Nephron (organoid): ENCODE results near the gene LCLAT1.

Experiments used
- H3K27ac Mint-ChIP-seq, 3 experiments: 2 replicates each; pipeline ENCODE4 v1.8.0; 2020; ENCODE audit warnings: mixed read lengths in 3 of 3, mild to moderate bottlenecking in 2 of 3, moderate library complexity in 1 of 3
- H3K27me3 Mint-ChIP-seq: 2 replicates; pipeline ENCODE4 v1.8.0; 2021; ENCODE audit warnings: low read depth, mild to moderate bottlenecking, moderate library complexity, mixed read lengths
- H3K36me3 Mint-ChIP-seq: 2 replicates; pipeline ENCODE4 v1.8.0; 2020; ENCODE audit warnings: low read depth, mixed read lengths
- H3K4me1 Mint-ChIP-seq: 2 replicates; pipeline ENCODE4 v1.8.0; 2020; ENCODE audit warnings: mixed read lengths
- H3K4me3 Mint-ChIP-seq, 3 experiments: 2 replicates each; pipeline ENCODE4 v1.8.0; 2020; ENCODE audit warnings: mild to moderate bottlenecking in 3 of 3, mixed read lengths in 3 of 3, moderate library complexity in 2 of 3
- H3K9me3 Mint-ChIP-seq: 2 replicates; pipeline ENCODE4 v1.8.0; 2020; ENCODE audit warnings: mixed read lengths
- CTCF ChIP-seq, 3 experiments: fragments of 200-600 bp; sonication (generic); IDR thresholded peaks; one replicate each; pipeline ENCODE4 v1.5.0; 2021; ENCODE audit warnings: antibody characterized with exemption in 3 of 3; ENCODE audit not compliant: unreplicated experiment in 3 of 3

Gene LCLAT1

GRCh38 chr2:30499681-30500080 lies 52.6 kb downstream of the LCLAT1 start:
- peaks cover 59% of the 10 kb centered on the region for H3K36me3 Mint-ChIP-seq
- peaks cover 34% of the 10 kb centered on the region for H3K9me3 Mint-ChIP-seq
- H3K4me1 Mint-ChIP-seq = peaks cover 4% of the 10 kb centered on the region
- H3K27me3 Mint-ChIP-seq = no peaks in the 10 kb centered on the region
- no peak overlapping the region for H3K4me3 Mint-ChIP-seq
- no peak for TF ChIP-seq CTCF (IDR thresholded peaks at IDR 0.05; ENCODE audit: unreplicated experiment in 3 of 3)
- H3K27ac Mint-ChIP-seq = no peak overlapping the region

- Mint-ChIP-seq H3K27ac (no peak overlapping the region), H3K4me1 (peaks cover 9% of the 10 kb centered on the region), H3K27me3 (no peaks in the 10 kb centered on the region), H3K36me3 (peaks cover 55% of the 10 kb centered on the region), H3K4me3 (no peak overlapping the region), H3K9me3 (peaks cover 34% of the 10 kb centered on the region)
- no peak for TF ChIP-seq CTCF (IDR thresholded peaks at IDR 0.05; ENCODE audit: unreplicated experiment in 3 of 3)
Measured at GRCh38 chr2:30500699-30501098, 53.7 kb downstream of the LCLAT1 start.

GRCh38 chr2:30502310-30502709 lies 55.3 kb downstream of the LCLAT1 start:
- no peak overlapping the region for H3K4me3 Mint-ChIP-seq
- H3K36me3 Mint-ChIP-seq = peaks cover 44% of the 10 kb centered on the region
- H3K4me1 Mint-ChIP-seq = peaks cover 9% of the 10 kb centered on the region
- no peak overlapping the region for H3K27ac Mint-ChIP-seq
- no peaks in the 10 kb centered on the region for H3K27me3 Mint-ChIP-seq
- TF ChIP-seq CTCF (IDR thresholded peaks at IDR 0.05; ENCODE audit: unreplicated experiment in 3 of 3) = no peak
- peaks cover 32% of the 10 kb centered on the region for H3K9me3 Mint-ChIP-seq

- H3K9me3 Mint-ChIP-seq = peaks cover 34% of the 10 kb centered on the region
- H3K27me3 Mint-ChIP-seq = no peaks in the 10 kb centered on the region
- no peak overlapping the region for H3K4me3 Mint-ChIP-seq
- H3K27ac Mint-ChIP-seq = peak overlapping the region; percentile 5 to 60 (median 48)
- TF ChIP-seq CTCF (IDR thresholded peaks at IDR 0.05; ENCODE audit: unreplicated experiment in 3 of 3) = peak in 1 of 3 experiments; percentile 26
- H3K4me1 Mint-ChIP-seq = peaks cover 9% of the 10 kb centered on the region
- H3K36me3 Mint-ChIP-seq = peaks cover 45% of the 10 kb centered on the region
Measured at GRCh38 chr2:30503007-30503694, 56.1 kb downstream of the LCLAT1 start.

GRCh38 chr2:30503695-30504052 lies 56.6 kb downstream of the LCLAT1 start:
- no peak for TF ChIP-seq CTCF (IDR thresholded peaks at IDR 0.05; ENCODE audit: unreplicated experiment in 3 of 3)
- peaks cover 9% of the 10 kb centered on the region for H3K4me1 Mint-ChIP-seq
- H3K4me3 Mint-ChIP-seq = no peak overlapping the region
- H3K36me3 Mint-ChIP-seq = peaks cover 43% of the 10 kb centered on the region
- H3K27ac Mint-ChIP-seq = peak overlapping the region; percentile 5 to 60 (median 10)
- peaks cover 34% of the 10 kb centered on the region for H3K9me3 Mint-ChIP-seq
- no peaks in the 10 kb centered on the region for H3K27me3 Mint-ChIP-seq

- H3K27ac Mint-ChIP-seq = peak overlapping the region in 1 of 3 experiments; percentile 4
- H3K4me3 Mint-ChIP-seq = no peak overlapping the region
- no peak for TF ChIP-seq CTCF (IDR thresholded peaks at IDR 0.05; ENCODE audit: unreplicated experiment in 3 of 3)
- H3K9me3 Mint-ChIP-seq = peaks cover 31% of the 10 kb centered on the region
- H3K36me3 Mint-ChIP-seq = peaks cover 40% of the 10 kb centered on the region
- no peaks in the 10 kb centered on the region for H3K27me3 Mint-ChIP-seq
- H3K4me1 Mint-ChIP-seq = peaks cover 13% of the 10 kb centered on the region
Measured at GRCh38 chr2:30504731-30505130, 57.7 kb downstream of the LCLAT1 start.
